ENCODE measurements around the gene CCDC117. TPM values are rescaled to one million over a fixed set of nuclear protein-coding genes. Genes with fewer than 3 reads are reported as not detected.

Gene CCDC117
- total and polyA plus RNA-seq, 4 donors, result 8.1 to 24.0 (median 16.2) TPM

DNA sequence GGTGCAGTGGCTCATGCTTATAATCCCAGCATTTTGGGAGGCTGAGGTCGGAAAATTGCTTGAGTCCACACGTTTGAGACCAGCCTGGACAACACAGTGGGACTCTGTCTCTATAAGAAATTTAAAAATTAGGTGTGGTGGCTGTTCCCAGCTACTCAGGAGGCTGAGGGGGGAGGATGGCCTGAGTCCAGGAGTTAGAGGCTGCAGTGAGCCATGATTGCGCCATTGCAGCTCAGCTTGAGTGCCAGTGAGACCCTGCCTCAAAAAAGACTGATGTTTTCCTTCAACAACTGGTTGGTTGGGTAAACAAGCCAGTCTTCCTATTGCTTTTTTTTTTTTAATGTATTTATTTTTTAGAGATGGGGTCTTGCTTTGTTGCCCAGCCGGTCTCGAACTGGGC is 18.6 kb downstream of the CCDC117 start:
- H3K4me3 ChIP-seq (ENCODE audit: low read depth in 1 of 3, low read length in 3 of 3), result no peak overlapping the region
- 94% methylated on average over 5 of the region's 5 CpGs for WGBS
- H3K27me3 ChIP-seq (ENCODE audit: control insufficient read depth in 4 of 4, insufficient read depth in 4 of 4, low read length in 3 of 4), result no peaks in the 10 kb centered on the region
- peaks cover 0 to 14% (median 8%) of the 10 kb centered on the region in 4 donors for H3K4me1 ChIP-seq (ENCODE audit: control insufficient read depth in 4 of 4, insufficient read depth in 4 of 4, low read length in 3 of 4)
- H3K9ac ChIP-seq (ENCODE audit: low read depth in 1 of 2, low read length in 2 of 2), result no peak overlapping the region
- no peak for DNase-seq (ENCODE audit: low spot score)
- no peak for TF ChIP-seq SP1 (IDR thresholded peaks at IDR 0.05)
- TF ChIP-seq, protein P1, sequence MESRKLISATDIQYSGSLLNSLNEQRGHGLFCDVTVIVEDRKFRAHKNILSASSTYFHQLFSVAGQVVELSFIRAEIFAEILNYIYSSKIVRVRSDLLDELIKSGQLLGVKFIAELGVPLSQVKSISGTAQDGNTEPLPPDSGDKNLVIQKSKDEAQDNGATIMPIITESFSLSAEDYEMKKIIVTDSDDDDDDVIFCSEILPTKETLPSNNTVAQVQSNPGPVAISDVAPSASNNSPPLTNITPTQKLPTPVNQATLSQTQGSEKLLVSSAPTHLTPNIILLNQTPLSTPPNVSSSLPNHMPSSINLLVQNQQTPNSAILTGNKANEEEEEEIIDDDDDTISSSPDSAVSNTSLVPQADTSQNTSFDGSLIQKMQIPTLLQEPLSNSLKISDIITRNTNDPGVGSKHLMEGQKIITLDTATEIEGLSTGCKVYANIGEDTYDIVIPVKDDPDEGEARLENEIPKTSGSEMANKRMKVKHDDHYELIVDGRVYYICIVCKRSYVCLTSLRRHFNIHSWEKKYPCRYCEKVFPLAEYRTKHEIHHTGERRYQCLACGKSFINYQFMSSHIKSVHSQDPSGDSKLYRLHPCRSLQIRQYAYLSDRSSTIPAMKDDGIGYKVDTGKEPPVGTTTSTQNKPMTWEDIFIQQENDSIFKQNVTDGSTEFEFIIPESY (IDR thresholded peaks at IDR 0.05), result no peak
- no peak for TF ChIP-seq FOXA2 (IDR thresholded peaks at IDR 0.05)
- TF ChIP-seq JUND (IDR thresholded peaks at IDR 0.05), result no peak
- TF ChIP-seq GABPA (IDR thresholded peaks at IDR 0.05 in 1 of 2, conservative IDR thresholded peaks at IDR 0.05 in 1 of 2), result no peak
- no peak for TF ChIP-seq HNF4G (IDR thresholded peaks at IDR 0.05)
- no peak for TF ChIP-seq HNF4A (conservative IDR thresholded peaks at IDR 0.05)
- TF ChIP-seq RXRA (IDR thresholded peaks at IDR 0.05), result no peak
- TF ChIP-seq FOXA1 (IDR thresholded peaks at IDR 0.05), result no peak
- no peak for TF ChIP-seq RAD21 (IDR thresholded peaks at IDR 0.05)
- peaks cover 7 to 41% (median 34%) of the 10 kb centered on the region in 4 donors for H3K36me3 ChIP-seq (ENCODE audit: control insufficient read depth in 4 of 4, insufficient read depth in 3 of 4, low read depth in 1 of 4, low read length in 3 of 4)
- H3K9me3 ChIP-seq (ENCODE audit: control insufficient read depth in 4 of 4, low read length in 3 of 4), result no peaks in the 10 kb centered on the region
- no peak overlapping the region for H3K27ac ChIP-seq (ENCODE audit: low read depth in 1 of 2, low read length in 2 of 2)

GRCh38 chr22:28791841-28792490 is 19.5 kb downstream of the CCDC117 start:
- no peak overlapping the region for H3K4me3 ChIP-seq (ENCODE audit: low read depth in 1 of 3, low read length in 3 of 3)
- H3K9ac ChIP-seq (ENCODE audit: low read depth in 1 of 2, low read length in 2 of 2), result no peak overlapping the region
- no peak for TF ChIP-seq YY1 (IDR thresholded peaks at IDR 0.05)
- TF ChIP-seq REST (IDR thresholded peaks at IDR 0.05), result no peak
- no peak for TF ChIP-seq TAF1 (conservative IDR thresholded peaks at IDR 0.05)
- TF ChIP-seq NR2F2 (IDR thresholded peaks at IDR 0.05), result no peak
- no peak for TF ChIP-seq ATF3 (IDR thresholded peaks at IDR 0.05)
- TF ChIP-seq RXRA (IDR thresholded peaks at IDR 0.05), result no peak
- no peak for TF ChIP-seq EGR1 (IDR thresholded peaks at IDR 0.05; ENCODE audit: low read depth in 2 of 2)
- TF ChIP-seq CTCF (IDR thresholded peaks at IDR 0.05; ENCODE audit: low read depth, low read length, missing input control), result no peak
- TF ChIP-seq FOXA2 (IDR thresholded peaks at IDR 0.05), result no peak
- TF ChIP-seq HNF4G (IDR thresholded peaks at IDR 0.05), result no peak
- TF ChIP-seq, protein P1 (IDR thresholded peaks at IDR 0.05), result no peak
- 60% methylated on average over 3 of the region's 3 CpGs for WGBS
- H3K4me1 ChIP-seq (ENCODE audit: control insufficient read depth in 4 of 4, insufficient read depth in 4 of 4, low read length in 3 of 4), result peaks cover 0 to 23% (median 9%) of the 10 kb centered on the region in 4 donors
- peaks cover 11 to 45% (median 36%) of the 10 kb centered on the region in 4 donors for H3K36me3 ChIP-seq (ENCODE audit: control insufficient read depth in 4 of 4, insufficient read depth in 3 of 4, low read depth in 1 of 4, low read length in 3 of 4)
- H3K27ac ChIP-seq (ENCODE audit: low read depth in 1 of 2, low read length in 2 of 2), result peak overlapping the region in 1 of 2 donors; percentile 17
- no peaks in the 10 kb centered on the region for H3K9me3 ChIP-seq (ENCODE audit: control insufficient read depth in 4 of 4, low read length in 3 of 4)
- no peaks in the 10 kb centered on the region for H3K27me3 ChIP-seq (ENCODE audit: control insufficient read depth in 4 of 4, insufficient read depth in 4 of 4, low read length in 3 of 4)
- DNase-seq (ENCODE audit: low spot score), result no peak

All from liver (tissue), 9 donors.